HepG2 (cell line): Measurements from ENCODE around the gene ULBP1. TPM values are rescaled to one million over a fixed set of nuclear protein-coding genes. Genes with fewer than 3 reads are reported as not detected.

ENCODE experiments used
- ASH2L ChIP-seq: fragments of 300-600, 200-600 bp; sonication (generic); IDR thresholded peaks from 2 replicates; pipeline ENCODE4 v1.7.0; 2017; ENCODE audit warnings: low read depth, mild to moderate bottlenecking, moderate library complexity, mixed read lengths, low read length; ENCODE audit not compliant: insufficient read length
- ELF1 ChIP-seq: sonication (generic); formaldehyde crosslinking; IDR thresholded peaks from 2 replicates; pipeline ENCODE4 v1.4.0; 2020; ENCODE audit warnings: missing genetic modification reagents
- GATAD2A ChIP-seq: IDR thresholded peaks from 2 replicates; pipeline ENCODE4 v1.6.1; 2016
- HIVEP1 ChIP-seq: sonication (generic); formaldehyde crosslinking; IDR thresholded peaks from 2 replicates; pipeline ENCODE4 v1.4.0; 2020; ENCODE audit warnings: mild to moderate bottlenecking, missing genetic modification reagents
- HNF4A ChIP-seq: sonication (generic); formaldehyde crosslinking; IDR thresholded peaks from 2 replicates; pipeline ENCODE4 v1.4.0; 2020; ENCODE audit warnings: missing genetic modification reagents
- IRX3 ChIP-seq: sonication (generic); formaldehyde crosslinking; IDR thresholded peaks from 2 replicates; pipeline ENCODE4 v1.8.1; 2023; ENCODE audit warnings: mild to moderate bottlenecking, low read depth, missing genetic modification reagents, borderline replicate concordance
- KDM1A ChIP-seq: IDR thresholded peaks from 2 replicates; pipeline ENCODE4 v1.6.1; 2016; ENCODE audit warnings: missing compliant biosample characterization
- MED1 ChIP-seq: sonication (generic); formaldehyde crosslinking; IDR thresholded peaks from 2 replicates; pipeline ENCODE4 v1.4.0; 2020; ENCODE audit warnings: missing genetic modification reagents
- MXD4 ChIP-seq: IDR thresholded peaks from 2 replicates; pipeline ENCODE4 v1.6.1; 2016; ENCODE audit warnings: mild to moderate bottlenecking, missing biosample characterization, missing genetic modification reagents
- MYNN ChIP-seq: sonication (generic); formaldehyde crosslinking; IDR thresholded peaks from 2 replicates; pipeline ENCODE4 v1.4.0; 2020; ENCODE audit warnings: mild to moderate bottlenecking, low read depth, missing genetic modification reagents
- NCOR1 ChIP-seq: fragments of 200-600 bp; sonication (generic); IDR thresholded peaks from 2 replicates; pipeline ENCODE4 v1.7.0; 2017; ENCODE audit warnings: antibody characterized with exemption, low read length, borderline replicate concordance
- NFIB ChIP-seq: sonication (generic); formaldehyde crosslinking; IDR thresholded peaks from 2 replicates; pipeline ENCODE4 v1.9.0; 2021; ENCODE audit warnings: missing genetic modification reagents, mild to moderate bottlenecking, borderline replicate concordance
- NONO ChIP-seq, 2 experiments: fragments of 450-650 bp in 1 of 2; sonication (generic) in 1 of 2; formaldehyde crosslinking in 1 of 2; IDR thresholded peaks in 1 of 2; conservative IDR thresholded peaks in 1 of 2; 2 replicates each; pipeline versions ENCODE4 v1.6.1 to v1.8.0; 2017 to 2022; ENCODE audit warnings: mild to moderate bottlenecking in 1 of 2, missing genetic modification reagents in 1 of 2, moderate library complexity in 1 of 2
- PAX8 ChIP-seq: sonication (generic); formaldehyde crosslinking; IDR thresholded peaks from 2 replicates; pipeline ENCODE4 v1.8.0; 2022; ENCODE audit warnings: mild to moderate bottlenecking, missing genetic modification reagents, borderline replicate concordance
- PTBP1 ChIP-seq: fragments of 200-400 bp; formaldehyde crosslinking; IDR thresholded peaks from 2 replicates; pipeline ENCODE4 v1.6.1; 2018; ENCODE audit warnings: low read length, low read depth; ENCODE audit not compliant: poor library complexity, severe bottlenecking
- RCOR2 ChIP-seq: IDR thresholded peaks from 2 replicates; pipeline ENCODE4 v1.6.1; 2016; ENCODE audit warnings: missing biosample characterization, missing genetic modification reagents
- TOE1 ChIP-seq: sonication (generic); formaldehyde crosslinking; IDR thresholded peaks from 2 replicates; pipeline ENCODE4 v1.4.0; 2020; ENCODE audit warnings: mild to moderate bottlenecking, missing genetic modification reagents
- WIZ ChIP-seq: sonication (generic); formaldehyde crosslinking; IDR thresholded peaks from 2 replicates; pipeline ENCODE4 v1.5.1; 2020; ENCODE audit warnings: mild to moderate bottlenecking, missing genetic modification reagents
- ZBTB26 ChIP-seq: IDR thresholded peaks from 2 replicates; pipeline ENCODE4 v1.6.1; 2016; ENCODE audit warnings: missing compliant biosample characterization, missing genetic modification reagents, borderline replicate concordance
- ZNF234 ChIP-seq: sonication (generic); formaldehyde crosslinking; conservative IDR thresholded peaks from 2 replicates; pipeline ENCODE4 v1.5.1; 2020; ENCODE audit warnings: mild to moderate bottlenecking, missing genetic modification reagents
- ZNF274 ChIP-seq: sonication (generic); formaldehyde crosslinking; IDR thresholded peaks from 2 replicates; pipeline ENCODE4 v1.5.1; 2020; ENCODE audit warnings: mild to moderate bottlenecking, missing genetic modification reagents
- ZNF30 ChIP-seq: sonication (generic); formaldehyde crosslinking; IDR thresholded peaks from 2 replicates; pipeline ENCODE4 v1.5.0; 2020; ENCODE audit warnings: mild to moderate bottlenecking, missing genetic modification reagents
- ZNF333 ChIP-seq: sonication (generic); formaldehyde crosslinking; IDR thresholded peaks from 2 replicates; pipeline ENCODE4 v1.4.0; 2020; ENCODE audit warnings: mild to moderate bottlenecking, missing genetic modification reagents, borderline replicate concordance
- ZNF530 ChIP-seq: sonication (generic); formaldehyde crosslinking; IDR thresholded peaks from 2 replicates; pipeline ENCODE4 v1.5.0; 2020; ENCODE audit warnings: low read depth, mild to moderate bottlenecking, missing genetic modification reagents
- ZNF598 ChIP-seq: sonication (generic); formaldehyde crosslinking; IDR thresholded peaks from 2 replicates; pipeline ENCODE4 v1.5.1; 2020; ENCODE audit warnings: mild to moderate bottlenecking, missing genetic modification reagents, borderline replicate concordance
- ZZZ3 ChIP-seq: sonication (generic); formaldehyde crosslinking; IDR thresholded peaks from 2 replicates; pipeline ENCODE4 v1.4.0; 2020; ENCODE audit warnings: missing genetic modification reagents, mild to moderate bottlenecking, borderline replicate concordance
- polyA plus RNA-seq, 8 experiments: library from polyadenylated mRNA; depleted of rRNA in 3 of 8; stranded (reverse) in 7 of 8; unstranded in 1 of 8; fragments of >200 nt; fragmentation: Illumina TruSeq in 4 of 8; extraction: Trizol in 4 of 8; gene quantifications; 2 replicates each; pipeline versions ENCODE4 v1.2.1 to v1.2.3, GENCODE V29; 2011 to 2016; ENCODE audit warnings: low read depth in 4 of 8, missing spikeins in 1 of 8, mixed read lengths in 1 of 8; ENCODE audit not compliant: insufficient read depth in 1 of 8
- total RNA-seq, 5 experiments: library from RNA; depleted of rRNA; stranded (reverse); fragments of >200 nt; fragmentation: Illumina TruSeq; extraction: Trizol; gene quantifications; 2 replicates each; pipeline ENCODE4 v1.2.3, GENCODE V29; 2016; ENCODE audit warnings: low read depth in 1 of 5
- TF ChIP-seq, protein P1 (sequence below): sonication (generic); formaldehyde crosslinking; IDR thresholded peaks from 2 replicates; pipeline ENCODE4 v1.8.0; 2022; ENCODE audit warnings: mild to moderate bottlenecking, missing genetic modification reagents, moderate library complexity
- TF ChIP-seq, protein P2 (sequence below): IDR thresholded peaks from 2 replicates; pipeline ENCODE4 v1.6.1; 2016; ENCODE audit warnings: mild to moderate bottlenecking, missing biosample characterization, missing genetic modification reagents

ULBP1 gene
- total and polyA plus RNA-seq, 2 of the 13 experiments (the other 11 are each of a cell fraction or from before 2014, with no cell fraction given) = 0.04 to 0.09 TPM

DNA sequence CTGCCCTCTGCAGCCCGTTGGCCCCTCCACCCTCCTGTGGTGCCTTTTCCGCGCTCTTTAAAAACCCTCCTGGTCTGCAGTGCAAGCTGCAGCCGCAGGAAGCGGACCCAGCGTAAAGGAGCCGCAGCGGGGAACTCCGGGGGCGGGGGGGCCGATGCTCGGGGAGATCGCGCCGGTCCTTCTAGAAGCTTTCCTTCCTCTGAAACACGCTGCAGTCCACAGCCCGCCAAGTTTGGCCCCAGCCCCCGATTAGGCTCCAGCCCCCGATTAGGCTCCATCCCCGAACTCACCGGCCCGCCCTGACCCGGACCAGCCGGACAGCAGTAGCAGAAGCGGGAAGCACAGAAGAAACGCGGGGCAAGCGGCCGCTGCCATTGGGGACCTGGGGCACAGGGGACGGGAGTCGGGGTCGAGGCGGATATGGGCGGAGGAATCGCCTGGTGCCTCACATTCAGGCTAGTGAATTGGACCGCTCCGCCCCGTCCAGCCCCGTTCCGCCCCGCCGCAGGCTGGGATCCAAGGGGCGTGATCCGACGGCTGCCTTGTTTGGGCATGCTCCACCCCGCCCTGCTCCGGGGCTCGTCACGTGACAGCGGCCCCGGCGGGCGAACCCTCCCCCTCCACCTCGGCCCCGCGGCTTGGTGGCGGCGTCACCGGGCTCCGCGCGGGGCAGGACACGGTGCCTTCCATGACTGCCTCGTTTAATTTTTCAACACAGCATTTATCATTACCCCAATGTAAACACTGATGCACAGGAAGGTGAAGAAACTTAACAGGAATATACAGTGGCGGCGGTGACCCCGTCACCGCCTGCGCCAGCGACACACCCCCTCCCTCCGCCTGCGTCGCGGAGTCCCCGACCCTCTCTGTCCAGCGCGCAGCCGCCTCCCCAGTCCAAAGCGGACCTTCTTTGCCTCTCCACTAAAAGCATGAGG, 41.3 kb downstream of the ULBP1 start (continued):
- TF ChIP-seq ZNF274 (CRISPR knock-in tag) (no peak), ASH2L (peak; percentile 45), ZNF598 (no peak), ZZZ3 (CRISPR knock-in tag) (no peak), ZNF333 (CRISPR knock-in tag) (peak; percentile 76; the same call in 1 of the 2 replicates), TOE1 (CRISPR knock-in tag) (no peak), RCOR2 (no peak), ZNF30 (CRISPR knock-in tag) (no peak), WIZ (CRISPR knock-in tag) (no peak; the same call in 1 of the 2 replicates), IRX3 (CRISPR knock-in tag) (no peak), HNF4A (CRISPR knock-in tag) (0 out of 2 replicates have a peak, but pooled peaks have one; percentile 18), NCOR1 (no peak), ZNF530 (no peak), ZBTB26 (CRISPR knock-in tag) (peak; percentile 66; the same call in 1 of the 2 replicates), MYNN (CRISPR knock-in tag) (no peak), KDM1A (no peak), ELF1 (CRISPR knock-in tag) (no peak; the same call in 1 of the 2 replicates), PTBP1 (no peak), NONO (IDR thresholded peaks at IDR 0.05) (no peak), NONO (CRISPR knock-in tag; conservative IDR thresholded peaks at IDR 0.05) (peak; percentile 60; the same call in 1 of the 2 replicates), PAX8 (no peak), HIVEP1 (CRISPR knock-in tag) (no peak), GATAD2A (CRISPR knock-in tag) (no peak), ZNF234 (CRISPR knock-in tag) (no peak), MXD4 (no peak), MED1 (0 out of 2 replicates have a peak, but pooled peaks have one; percentile 11), NFIB (CRISPR knock-in tag) (no peak)
- TF ChIP-seq, protein P1, sequence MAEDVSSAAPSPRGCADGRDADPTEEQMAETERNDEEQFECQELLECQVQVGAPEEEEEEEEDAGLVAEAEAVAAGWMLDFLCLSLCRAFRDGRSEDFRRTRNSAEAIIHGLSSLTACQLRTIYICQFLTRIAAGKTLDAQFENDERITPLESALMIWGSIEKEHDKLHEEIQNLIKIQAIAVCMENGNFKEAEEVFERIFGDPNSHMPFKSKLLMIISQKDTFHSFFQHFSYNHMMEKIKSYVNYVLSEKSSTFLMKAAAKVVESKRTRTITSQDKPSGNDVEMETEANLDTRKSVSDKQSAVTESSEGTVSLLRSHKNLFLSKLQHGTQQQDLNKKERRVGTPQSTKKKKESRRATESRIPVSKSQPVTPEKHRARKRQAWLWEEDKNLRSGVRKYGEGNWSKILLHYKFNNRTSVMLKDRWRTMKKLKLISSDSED (CRISPR knock-in tag) = no peak
- TF ChIP-seq, protein P2, sequence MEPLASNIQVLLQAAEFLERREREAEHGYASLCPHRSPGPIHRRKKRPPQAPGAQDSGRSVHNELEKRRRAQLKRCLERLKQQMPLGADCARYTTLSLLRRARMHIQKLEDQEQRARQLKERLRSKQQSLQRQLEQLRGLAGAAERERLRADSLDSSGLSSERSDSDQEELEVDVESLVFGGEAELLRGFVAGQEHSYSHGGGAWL (CRISPR knock-in tag) = peak; percentile 30; the same call in 1 of the 2 replicates
